GM12878 (cell line): Measurements from ENCODE around the gene MARVELD3. TPM values are rescaled to one million over a fixed set of nuclear protein-coding genes. Genes with fewer than 3 reads are reported as not detected.

ENCODE experiments used
- ATAC-seq: fragments of 200-7000 bp; cut with Tn5 transposase; 3 replicates; pipeline ENCODE4 v1.9.1; 2020; ENCODE audit warnings: mild to moderate bottlenecking, moderate library complexity
- BruUV-seq: library from RNA; stranded (reverse); fragments of 400-500 nt; replicated peaks from 2 replicates; lab custom pipeline; 2021; lab: Mats Ljungman, UMichigan
- CTCF ChIA-PET: fragments of 300-600 bp; sonication (Branson Sonifier 250); formaldehyde crosslinking; extraction: SDS; loops from one replicate; lab custom pipeline; 2021; ENCODE audit warnings: inconsistent platforms; lab: Yijun Ruan, JAX
- POLR2A ChIA-PET: fragments of 350-600 bp; formaldehyde crosslinking; extraction: SDS; loops from one replicate; lab custom pipeline; 2021; ENCODE audit warnings: inconsistent platforms; lab: Charles Lee
- RAD21 ChIA-PET: fragments of 300-600 bp; sonication (Branson Sonifier 250); formaldehyde crosslinking; loops from one replicate; lab custom pipeline; 2023; ENCODE audit warnings: antibody characterized with exemption; ENCODE audit not compliant: unreplicated experiment; lab: Charles Lee
- SMC1A ChIA-PET: fragments of 300-600 bp; sonication (Branson Sonifier 250); formaldehyde crosslinking; loops from one replicate; lab custom pipeline; 2023; ENCODE audit not compliant: unreplicated experiment, uncharacterized antibody; lab: Charles Lee
- DNase-seq: peaks from one replicate; pipeline ENCODE4 v3.0.0-alpha.2; 2011; ENCODE audit warnings: low read depth, low spot score
- FAIRE-seq: peaks from 3 replicates; lab custom pipeline; 2011; peaks lifted over from hg19 to GRCh38; lab: Jason Lieb, UNC
- H2AFZ ChIP-seq: 2 replicates; pipeline ENCODE4 v1.6.0; 2011; ENCODE audit warnings: low read depth, low read length, control low read depth; ENCODE audit not compliant: control insufficient read depth
- H3K27ac ChIP-seq: 2 replicates; pipeline ENCODE4 v1.5.1; 2011; ENCODE audit warnings: control low read depth; ENCODE audit not compliant: control insufficient read depth, insufficient read depth
- H3K27me3 ChIP-seq, 2 experiments: replicated peaks in 1 of 2; 2 replicates each; pipeline versions ENCODE4 v1.6.0 to v1.6.1; 2011; ENCODE audit warnings: low read length in 1 of 2; ENCODE audit not compliant: control insufficient read depth in 2 of 2, insufficient read depth in 2 of 2
- H3K36me3 ChIP-seq, 2 experiments: 2 replicates each; pipeline ENCODE4 v1.5.1; 2011; ENCODE audit warnings: low read length in 1 of 2; ENCODE audit not compliant: control insufficient read depth in 2 of 2, insufficient read depth in 2 of 2
- H3K4me1 ChIP-seq: 2 replicates; pipeline ENCODE4 v1.6.1; 2011; ENCODE audit warnings: mild to moderate bottlenecking, low read length, moderate library complexity, mixed read lengths; ENCODE audit not compliant: control insufficient read depth, insufficient read depth
- H3K4me2 ChIP-seq: 2 replicates; pipeline ENCODE4 v1.6.0; 2011; ENCODE audit warnings: control low read depth; ENCODE audit not compliant: control insufficient read depth, insufficient read depth
- H3K4me3 ChIP-seq: fragments of 200-600 bp; sonication (generic); 2 replicates; pipeline ENCODE4 v1.5.1; 2016
- H3K79me2 ChIP-seq: 2 replicates; pipeline ENCODE4 v1.6.0; 2011; ENCODE audit warnings: low read length; ENCODE audit not compliant: control insufficient read depth, insufficient read depth
- H3K9ac ChIP-seq: 2 replicates; pipeline ENCODE4 v1.8.0; 2011; ENCODE audit warnings: low read length, control low read depth, mixed read lengths; ENCODE audit not compliant: control insufficient read depth, insufficient read depth
- H3K9me3 ChIP-seq: replicated peaks from 3 replicates; pipeline ENCODE4 v1.5.1; 2011; ENCODE audit warnings: mild to moderate bottlenecking, low read length; ENCODE audit not compliant: control insufficient read depth, insufficient read depth
- H4K20me1 ChIP-seq: 2 replicates; pipeline ENCODE4 v1.6.0; 2011; ENCODE audit not compliant: control insufficient read depth, insufficient read depth
- CBX3 ChIP-seq: fragments of 200-600 bp; sonication (generic); IDR thresholded peaks from 2 replicates; pipeline ENCODE4 v1.6.1; 2016; ENCODE audit warnings: low read depth, borderline replicate concordance
- CTCF ChIP-seq, 3 experiments: IDR thresholded peaks in 2 of 3; conservative IDR thresholded peaks in 1 of 3; 2 replicates each; pipeline ENCODE4 v1.5.1; 2011; ENCODE audit warnings: low read depth in 3 of 3, low read length in 3 of 3, mild to moderate bottlenecking in 3 of 3, control low read depth in 2 of 3, moderate library complexity in 2 of 3, inconsistent platforms in 1 of 3, mixed read lengths in 1 of 3; ENCODE audit not compliant: control insufficient read depth in 2 of 3, insufficient read depth in 1 of 3; ENCODE audit errors: extremely low read depth in 1 of 3
- E2F4 ChIP-seq: IDR thresholded peaks from 2 replicates; pipeline ENCODE4 v1.6.1; 2012; ENCODE audit warnings: low read depth, low read length, improper control_type of control experiment
- FOS ChIP-seq: IDR thresholded peaks from 3 replicates; pipeline ENCODE4 v1.6.1; 2011; ENCODE audit warnings: borderline replicate concordance; ENCODE audit not compliant: insufficient read length; ENCODE audit errors: extremely low read depth
- KDM1A ChIP-seq: fragments of 200-600 bp; sonication (generic); IDR thresholded peaks from 2 replicates; pipeline ENCODE4 v1.6.1; 2016; ENCODE audit warnings: borderline replicate concordance
- MXI1 ChIP-seq: fragments of 150-350 bp; IDR thresholded peaks from 2 replicates; pipeline ENCODE4 v1.6.1; 2011; ENCODE audit warnings: low read depth, mild to moderate bottlenecking, inconsistent platforms, low read length, improper control_type of control experiment
- PAX5 ChIP-seq: IDR thresholded peaks from 2 replicates; pipeline ENCODE4 v1.6.1; 2011; ENCODE audit warnings: low read depth, low read length, borderline replicate concordance
- SKIL ChIP-seq: fragments of 450-650 bp; IDR thresholded peaks from 2 replicates; pipeline ENCODE4 v1.6.1; 2017; ENCODE audit warnings: mild to moderate bottlenecking, low read depth, inconsistent platforms; ENCODE audit not compliant: poor library complexity, severe bottlenecking
- SMC3 ChIP-seq: IDR thresholded peaks from 2 replicates; pipeline ENCODE4 v1.6.1; 2011; ENCODE audit warnings: low read length, improper control_type of control experiment, borderline replicate concordance
- SP1 ChIP-seq: IDR thresholded peaks from one replicate; pipeline ENCODE4 v1.6.1; 2011; ENCODE audit warnings: low read depth, low read length
- STAT3 ChIP-seq: IDR thresholded peaks from 2 replicates; pipeline ENCODE4 v1.6.1; 2011; ENCODE audit warnings: low read depth, low read length, improper control_type of control experiment
- TAF1 ChIP-seq: IDR thresholded peaks from 2 replicates; pipeline ENCODE4 v1.6.1; 2011; ENCODE audit warnings: mild to moderate bottlenecking, low read depth, low read length, borderline replicate concordance
- ZBED1 ChIP-seq: IDR thresholded peaks from 2 replicates; pipeline ENCODE4 v1.6.1; 2016; ENCODE audit warnings: borderline replicate concordance
- WGBS: methylation state at CpG from one replicate; pipeline ENCODE4 v1.1.6; 2016; ENCODE audit warnings: low lambda C conversion rate; ENCODE audit not compliant: insufficient replicate concordance, insufficient coverage; ENCODE audit errors: missing lambda C conversion rate; 5-methylcytosine and 5-hydroxymethylcytosine counted together
- in situ Hi-C: fragments of 300-500 bp; cut with MboI; formaldehyde crosslinking; loops from 9 replicates; pipeline ENCODE4 v1.14.3; 2018; ENCODE audit warnings: mixed read lengths
- intact Hi-C: fragments of 100-400 bp; cut with micrococcal nuclease; formaldehyde crosslinking; loops from one replicate; pipeline ENCODE4 v1.14.2; 2022; ENCODE audit not compliant: unreplicated experiment
- polyA plus RNA-seq, 11 experiments: library from polyadenylated mRNA; depleted of rRNA in 4 of 11; unstranded in 6 of 11; stranded (reverse) in 5 of 11; fragments of >200 nt; fragmentation: Nextera tagmentation in 4 of 11; fragmentation: Illumina TruSeq in 1 of 11; extraction: Ambion mirVana in 4 of 11; extraction: Trizol in 1 of 11; gene quantifications; 1 replicate in 1 of 11; 2 replicates in 10 of 11; pipeline versions ENCODE4 v1.2.1 to v1.2.3, GENCODE V29; 2011 to 2016; ENCODE audit warnings: inconsistent platforms in 2 of 11, missing spikeins in 2 of 11, low read depth in 1 of 11
- total RNA-seq, 4 experiments: library from RNA; depleted of rRNA in 3 of 4; stranded (reverse); fragments of >200 nt in 3 of 4; fragmentation: Illumina TruSeq in 1 of 4; extraction: Trizol in 1 of 4; gene quantifications; 2 replicates each; pipeline versions ENCODE4 v1.2.1 to v1.2.3, GENCODE V29; 2013 to 2021
- TF ChIP-seq, protein P1 (sequence below): fragments of 450-650 bp; IDR thresholded peaks from 2 replicates; pipeline ENCODE4 v1.6.1; 2018; ENCODE audit warnings: mild to moderate bottlenecking, low read depth, moderate library complexity; ENCODE audit not compliant: partially characterized antibody
- TF ChIP-seq, protein P2 (sequence below): fragments of 450-650 bp; IDR thresholded peaks from 2 replicates; pipeline ENCODE4 v1.6.1; 2017; ENCODE audit warnings: borderline replicate concordance

The MARVELD3 gene
- total and polyA plus RNA-seq, 10 of the 15 experiments (the other 5 are each of a cell fraction or from before 2014, with no cell fraction given) = 0.03 to 0.18 (median 0.09) TPM; not detected in 4

DNA sequence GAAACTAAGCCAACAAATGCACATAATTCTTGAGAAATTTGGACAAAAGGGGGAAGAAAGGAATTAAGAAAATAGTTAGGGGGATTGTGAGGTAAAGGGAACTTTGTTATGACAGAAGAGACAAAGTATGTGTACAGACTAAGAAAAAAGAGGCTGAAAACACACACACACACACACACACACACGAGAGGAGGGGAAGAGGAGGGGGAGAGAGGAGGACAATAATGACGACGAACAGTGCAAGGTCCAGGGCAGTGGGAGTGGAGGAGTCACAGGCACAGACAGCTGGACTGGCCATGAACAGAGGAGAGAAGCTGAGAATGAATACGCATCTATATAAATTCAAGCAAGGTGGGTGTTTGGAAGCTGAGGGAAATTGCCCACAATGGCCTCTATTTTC lies 44.6 kb downstream of the MARVELD3 start:
- no peak for FAIRE-seq
- POLR2A ChIA-PET = no interaction called here
- TF ChIP-seq SP1 = no peak
- no peak for TF ChIP-seq TAF1
- no peak for TF ChIP-seq STAT3
- TF ChIP-seq E2F4 = no peak
- no peak for TF ChIP-seq SMC3
- TF ChIP-seq, protein P1, sequence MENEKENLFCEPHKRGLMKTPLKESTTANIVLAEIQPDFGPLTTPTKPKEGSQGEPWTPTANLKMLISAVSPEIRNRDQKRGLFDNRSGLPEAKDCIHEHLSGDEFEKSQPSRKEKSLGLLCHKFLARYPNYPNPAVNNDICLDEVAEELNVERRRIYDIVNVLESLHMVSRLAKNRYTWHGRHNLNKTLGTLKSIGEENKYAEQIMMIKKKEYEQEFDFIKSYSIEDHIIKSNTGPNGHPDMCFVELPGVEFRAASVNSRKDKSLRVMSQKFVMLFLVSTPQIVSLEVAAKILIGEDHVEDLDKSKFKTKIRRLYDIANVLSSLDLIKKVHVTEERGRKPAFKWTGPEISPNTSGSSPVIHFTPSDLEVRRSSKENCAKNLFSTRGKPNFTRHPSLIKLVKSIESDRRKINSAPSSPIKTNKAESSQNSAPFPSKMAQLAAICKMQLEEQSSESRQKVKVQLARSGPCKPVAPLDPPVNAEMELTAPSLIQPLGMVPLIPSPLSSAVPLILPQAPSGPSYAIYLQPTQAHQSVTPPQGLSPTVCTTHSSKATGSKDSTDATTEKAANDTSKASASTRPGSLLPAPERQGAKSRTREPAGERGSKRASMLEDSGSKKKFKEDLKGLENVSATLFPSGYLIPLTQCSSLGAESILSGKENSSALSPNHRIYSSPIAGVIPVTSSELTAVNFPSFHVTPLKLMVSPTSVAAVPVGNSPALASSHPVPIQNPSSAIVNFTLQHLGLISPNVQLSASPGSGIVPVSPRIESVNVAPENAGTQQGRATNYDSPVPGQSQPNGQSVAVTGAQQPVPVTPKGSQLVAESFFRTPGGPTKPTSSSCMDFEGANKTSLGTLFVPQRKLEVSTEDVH = no peak
- no peak for TF ChIP-seq PAX5
- no peak for TF ChIP-seq FOS
- no peak for TF ChIP-seq SKIL
- TF ChIP-seq, protein P2, sequence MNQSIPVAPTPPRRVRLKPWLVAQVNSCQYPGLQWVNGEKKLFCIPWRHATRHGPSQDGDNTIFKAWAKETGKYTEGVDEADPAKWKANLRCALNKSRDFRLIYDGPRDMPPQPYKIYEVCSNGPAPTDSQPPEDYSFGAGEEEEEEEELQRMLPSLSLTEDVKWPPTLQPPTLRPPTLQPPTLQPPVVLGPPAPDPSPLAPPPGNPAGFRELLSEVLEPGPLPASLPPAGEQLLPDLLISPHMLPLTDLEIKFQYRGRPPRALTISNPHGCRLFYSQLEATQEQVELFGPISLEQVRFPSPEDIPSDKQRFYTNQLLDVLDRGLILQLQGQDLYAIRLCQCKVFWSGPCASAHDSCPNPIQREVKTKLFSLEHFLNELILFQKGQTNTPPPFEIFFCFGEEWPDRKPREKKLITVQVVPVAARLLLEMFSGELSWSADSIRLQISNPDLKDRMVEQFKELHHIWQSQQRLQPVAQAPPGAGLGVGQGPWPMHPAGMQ = no peak
- no peak for TF ChIP-seq CBX3
- no peak for TF ChIP-seq CTCF (IDR thresholded peaks at IDR 0.05 in 2 of 3, conservative IDR thresholded peaks at IDR 0.05 in 1 of 3; ENCODE audit: control insufficient read depth in 2 of 3, extremely low read depth in 1 of 3, insufficient read depth in 1 of 3, low read depth in 3 of 3, low read length in 3 of 3)
- no peak for TF ChIP-seq ZBED1
- no peak for TF ChIP-seq MXI1
- no peak for TF ChIP-seq KDM1A

More for the DNA sequence above, 44.6 kb downstream of the MARVELD3 start:
- H3K4me3 ChIP-seq = no peak overlapping the region
- H2AFZ ChIP-seq = no peak overlapping the region
- no peaks in the 10 kb centered on the region for H3K79me2 ChIP-seq
- ChIA-PET CTCF (interaction anchor here (0.8 to 3.2 kb wide), 4 partner anchors 9 to 102 kb away, joined by 3 to 10 read pairs (median 4); no protein-coding TSS in a partner anchor), RAD21 (interaction anchor here (0.6 to 0.7 kb wide), 2 partner anchors 224 to 291 kb away, joined by 3 read pairs; no protein-coding TSS in a partner anchor), SMC1A (interaction anchor here (1.5 kb wide), 1 partner anchor 39 kb away, joined by 4 read pairs; no protein-coding TSS in a partner anchor)
- no peak overlapping the region for H3K4me2 ChIP-seq
- H3K9ac ChIP-seq = no peak overlapping the region
- intact Hi-C loops = no loop called here
- in situ Hi-C loops = no loop called here
- no peaks in the 10 kb centered on the region; the same call in 2 of the 3 replicates for H3K9me3 ChIP-seq
- WGBS = 96% methylated on average over 4 of the region's 4 CpGs
- no peaks in the 10 kb centered on the region for H3K36me3 ChIP-seq
- H4K20me1 ChIP-seq = no peaks in the 10 kb centered on the region
- H3K27ac ChIP-seq = no peak overlapping the region
- ATAC-seq (no peak), DNase-seq (no peak)
- no peaks in the 10 kb centered on the region for H3K4me1 ChIP-seq
- H3K27me3 ChIP-seq = no peaks in the 10 kb centered on the region
- no TSS peak for BruUV-seq
